HL-60 (cell line): ENCODE measurements around the gene PRKX.

ENCODE experiments used
- GABPA ChIP-seq: IDR thresholded peaks from 2 replicates; pipeline ENCODE4 v1.6.1; 2012; ENCODE audit warnings: low read depth
- POLR2AphosphoS5 ChIP-seq: IDR thresholded peaks from 2 replicates; pipeline ENCODE4 v1.6.1; 2012; ENCODE audit warnings: low read depth
- TF ChIP-seq, protein P1 (sequence below): IDR thresholded peaks from one replicate; pipeline ENCODE4 v1.5.1; 2011; ENCODE audit warnings: low read length, control low read depth, inconsistent platforms; ENCODE audit not compliant: insufficient read depth
- TF ChIP-seq, protein P2 (sequence below): IDR thresholded peaks from 2 replicates; pipeline ENCODE4 v1.6.1; 2012; ENCODE audit warnings: low read depth; ENCODE audit not compliant: insufficient replicate concordance

DNA sequence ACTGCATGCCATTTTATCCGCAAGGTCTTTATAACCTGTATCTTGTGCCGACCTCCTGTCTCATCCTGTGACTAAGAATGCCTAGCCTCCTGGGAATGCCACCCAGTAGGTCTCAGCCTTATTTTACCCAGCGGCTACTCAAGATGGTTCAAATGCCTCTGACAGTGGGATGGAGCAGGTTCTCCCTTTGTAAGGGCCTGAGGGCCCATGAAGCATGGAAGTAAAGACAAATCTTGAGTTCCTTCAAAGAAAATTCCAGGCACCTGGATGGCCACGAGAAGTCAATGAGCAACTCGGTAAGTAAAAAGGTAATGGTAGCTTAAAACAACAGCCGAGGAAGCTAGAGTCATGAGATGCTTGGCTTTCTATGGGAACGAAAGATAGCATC is 19.6 kb upstream of the PRKX start:
- TF ChIP-seq, protein P1, sequence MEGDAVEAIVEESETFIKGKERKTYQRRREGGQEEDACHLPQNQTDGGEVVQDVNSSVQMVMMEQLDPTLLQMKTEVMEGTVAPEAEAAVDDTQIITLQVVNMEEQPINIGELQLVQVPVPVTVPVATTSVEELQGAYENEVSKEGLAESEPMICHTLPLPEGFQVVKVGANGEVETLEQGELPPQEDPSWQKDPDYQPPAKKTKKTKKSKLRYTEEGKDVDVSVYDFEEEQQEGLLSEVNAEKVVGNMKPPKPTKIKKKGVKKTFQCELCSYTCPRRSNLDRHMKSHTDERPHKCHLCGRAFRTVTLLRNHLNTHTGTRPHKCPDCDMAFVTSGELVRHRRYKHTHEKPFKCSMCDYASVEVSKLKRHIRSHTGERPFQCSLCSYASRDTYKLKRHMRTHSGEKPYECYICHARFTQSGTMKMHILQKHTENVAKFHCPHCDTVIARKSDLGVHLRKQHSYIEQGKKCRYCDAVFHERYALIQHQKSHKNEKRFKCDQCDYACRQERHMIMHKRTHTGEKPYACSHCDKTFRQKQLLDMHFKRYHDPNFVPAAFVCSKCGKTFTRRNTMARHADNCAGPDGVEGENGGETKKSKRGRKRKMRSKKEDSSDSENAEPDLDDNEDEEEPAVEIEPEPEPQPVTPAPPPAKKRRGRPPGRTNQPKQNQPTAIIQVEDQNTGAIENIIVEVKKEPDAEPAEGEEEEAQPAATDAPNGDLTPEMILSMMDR: no peak
- TF ChIP-seq, protein P2, sequence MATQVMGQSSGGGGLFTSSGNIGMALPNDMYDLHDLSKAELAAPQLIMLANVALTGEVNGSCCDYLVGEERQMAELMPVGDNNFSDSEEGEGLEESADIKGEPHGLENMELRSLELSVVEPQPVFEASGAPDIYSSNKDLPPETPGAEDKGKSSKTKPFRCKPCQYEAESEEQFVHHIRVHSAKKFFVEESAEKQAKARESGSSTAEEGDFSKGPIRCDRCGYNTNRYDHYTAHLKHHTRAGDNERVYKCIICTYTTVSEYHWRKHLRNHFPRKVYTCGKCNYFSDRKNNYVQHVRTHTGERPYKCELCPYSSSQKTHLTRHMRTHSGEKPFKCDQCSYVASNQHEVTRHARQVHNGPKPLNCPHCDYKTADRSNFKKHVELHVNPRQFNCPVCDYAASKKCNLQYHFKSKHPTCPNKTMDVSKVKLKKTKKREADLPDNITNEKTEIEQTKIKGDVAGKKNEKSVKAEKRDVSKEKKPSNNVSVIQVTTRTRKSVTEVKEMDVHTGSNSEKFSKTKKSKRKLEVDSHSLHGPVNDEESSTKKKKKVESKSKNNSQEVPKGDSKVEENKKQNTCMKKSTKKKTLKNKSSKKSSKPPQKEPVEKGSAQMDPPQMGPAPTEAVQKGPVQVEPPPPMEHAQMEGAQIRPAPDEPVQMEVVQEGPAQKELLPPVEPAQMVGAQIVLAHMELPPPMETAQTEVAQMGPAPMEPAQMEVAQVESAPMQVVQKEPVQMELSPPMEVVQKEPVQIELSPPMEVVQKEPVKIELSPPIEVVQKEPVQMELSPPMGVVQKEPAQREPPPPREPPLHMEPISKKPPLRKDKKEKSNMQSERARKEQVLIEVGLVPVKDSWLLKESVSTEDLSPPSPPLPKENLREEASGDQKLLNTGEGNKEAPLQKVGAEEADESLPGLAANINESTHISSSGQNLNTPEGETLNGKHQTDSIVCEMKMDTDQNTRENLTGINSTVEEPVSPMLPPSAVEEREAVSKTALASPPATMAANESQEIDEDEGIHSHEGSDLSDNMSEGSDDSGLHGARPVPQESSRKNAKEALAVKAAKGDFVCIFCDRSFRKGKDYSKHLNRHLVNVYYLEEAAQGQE: no peak
- TF ChIP-seq POLR2AphosphoS5 (no peak), GABPA (no peak)
